ENCODE data around the gene SNRNP35. TPM values are rescaled to one million over a fixed set of nuclear protein-coding genes. Genes with fewer than 3 reads are reported as not detected.
"Not testable (repeated sequence)": the region's sequence is repeated elsewhere in the genome, so short reads cannot be mapped to it uniquely, and the experiment has no call there.

The SNRNP35 gene
- total and polyA plus RNA-seq, 2 of the 8 experiments (the other 6 are each of a cell fraction or from before 2014, with no cell fraction given), result 8.0 to 16.9 TPM

- CTCF ChIA-PET (ENCODE audit: partially characterized antibody), result interaction anchor here (0.6 to 1.1 kb wide), 3 partner anchors 10 to 366 kb away, joined by 3 to 4 read pairs (median 3); no protein-coding TSS in a partner anchor
- not testable (repeated sequence) for H4K5ac ChIP-seq (ENCODE audit: insufficient read length, low read depth, low read length)
- 88% methylated on average over 3 of the region's 7 CpGs; no CpG with 5 or more reads in 1 of the 2 experiments for WGBS, 2 experiments (ENCODE audit: extremely low coverage in 1 of 2, insufficient coverage in 1 of 2, insufficient read length in 1 of 2, insufficient replicate concordance in 2 of 2, low coverage in 1 of 2, low lambda C conversion rate in 2 of 2, missing lambda C conversion rate in 1 of 2)
These were observed 49.3 kb upstream of the SNRNP35 start for GRCh38 chr12:123408619-123409018.

More at GRCh38 chr12:123408619-123409018, 49.3 kb upstream of the SNRNP35 start:
- H2BK12ac ChIP-seq (ENCODE audit: low read depth, low read length); H2AK5ac ChIP-seq (ENCODE audit: low read depth, low read length); H3K23me2 ChIP-seq (ENCODE audit: low read depth, low read length); H3K23ac ChIP-seq (ENCODE audit: insufficient read length); H3K27ac ChIP-seq (ENCODE audit: low read depth, low read length); H2BK120ac ChIP-seq (replicated peaks; ENCODE audit: low read depth, low read length); H2AFZ ChIP-seq (ENCODE audit: low read length); H3K14ac ChIP-seq (ENCODE audit: insufficient read length); H2BK20ac ChIP-seq (ENCODE audit: low read length); H4K91ac ChIP-seq (replicated peaks; ENCODE audit: insufficient read length, low read length); H2BK15ac ChIP-seq (ENCODE audit: low read length); H4K8ac ChIP-seq (ENCODE audit: extremely low read depth, insufficient read depth, low read length); H3K79me2 ChIP-seq (ENCODE audit: control insufficient read depth in 1 of 2, insufficient read depth in 2 of 2, low read length in 2 of 2); H2BK5ac ChIP-seq (ENCODE audit: low read depth, low read length); FAIRE-seq; H3K4ac ChIP-seq (replicated peaks; ENCODE audit: insufficient read length, low read depth, low read length); H3K9ac ChIP-seq (replicated peaks in 1 of 4; ENCODE audit: extremely low read depth in 1 of 4, low read depth in 3 of 4, low read length in 3 of 4); H3K18ac ChIP-seq (ENCODE audit: extremely low read depth, low read length); H3K4me1 ChIP-seq (replicated peaks in 1 of 4; ENCODE audit: control insufficient read depth in 3 of 4, insufficient read depth in 4 of 4, low read length in 3 of 4); H4K20me1 ChIP-seq (replicated peaks in 1 of 2; ENCODE audit: control insufficient read depth in 1 of 2, insufficient read depth in 2 of 2, low read length in 2 of 2); H3K27me3 ChIP-seq (replicated peaks in 1 of 4; ENCODE audit: control insufficient read depth in 3 of 4, extremely low read depth in 1 of 4, insufficient read depth in 3 of 4, low read length in 3 of 4); H3K4me3 ChIP-seq (ENCODE audit: extremely low read depth in 1 of 4, insufficient read depth in 2 of 4, low read depth in 3 of 4, low read length in 4 of 4); DNase-seq (ENCODE audit: low read depth in 1 of 2, low spot score in 2 of 2); H3K9me3 ChIP-seq (ENCODE audit: insufficient read depth in 2 of 2, low read depth in 1 of 2, low read length in 1 of 2); H3K4me2 ChIP-seq (ENCODE audit: insufficient read depth in 1 of 2, low read depth in 2 of 2, low read length in 2 of 2); H3K56ac ChIP-seq (replicated peaks; ENCODE audit: insufficient read length, low read depth, low read length); H3K79me1 ChIP-seq (ENCODE audit: low read depth, low read length): not testable (repeated sequence)
- POLR2A ChIA-PET (ENCODE audit: partially characterized antibody), result interaction anchor here (1.1 kb wide), 1 partner anchor 25 kb away, joined by 3 read pairs; the partner anchor contains the start of gene KMT5A
- peaks cover 2 to 17% (median 9%) of the 10 kb centered on the region in 4 experiments; a peak in 7 of 8 replicates for H3K36me3 ChIP-seq (ENCODE audit: control insufficient read depth in 2 of 4, insufficient read depth in 4 of 4, low read length in 3 of 4)

Data from H1 (cell line).